ENCODE results near the gene AVEN. TPM values are rescaled to one million over a fixed set of nuclear protein-coding genes. Genes with fewer than 3 reads are reported as not detected.

The AVEN gene
- total RNA-seq, 1 donor from 2014 or later = 8.9 TPM

GRCh38 chr15:33926260-33926659 lies 112.7 kb downstream of the AVEN start:
- DNase-seq (ENCODE audit: low spot score) (peak; percentile 48), ATAC-seq (peak; percentile 95)

GRCh38 chr15:33923446-33923845 lies 115.6 kb downstream of the AVEN start:
- ATAC-seq = no peak
- DNase-seq (ENCODE audit: low spot score) = no peak

GRCh38 chr15:33915571-33916407 lies 123.2 kb downstream of the AVEN start:
- DNase-seq (ENCODE audit: low spot score) = no peak

GRCh38 chr15:33913459-33913858 lies 125.5 kb downstream of the AVEN start:
- DNase-seq (ENCODE audit: low spot score) = no peak
- no peak for ATAC-seq

More at GRCh38 chr15:33915571-33916407, 123.2 kb downstream of the AVEN start:
- no peak for ATAC-seq

- ATAC-seq = peak; percentile 37
- DNase-seq (ENCODE audit: low spot score) = no peak
Observed at GRCh38 chr15:33912326-33912725, 126.7 kb downstream of the AVEN start.

- no peak for DNase-seq (ENCODE audit: low spot score)
Observed at GRCh38 chr15:33910741-33911140, 128.3 kb downstream of the AVEN start.

GRCh38 chr15:33908406-33908805 lies 130.6 kb downstream of the AVEN start:
- ATAC-seq (no peak), DNase-seq (ENCODE audit: low spot score) (no peak)

More at GRCh38 chr15:33910741-33911140, 128.3 kb downstream of the AVEN start:
- ATAC-seq = no peak

GRCh38 chr15:33907326-33907725 lies 131.7 kb downstream of the AVEN start:
- no peak for ATAC-seq
- DNase-seq (ENCODE audit: low spot score) = no peak

GRCh38 chr15:33903661-33904060 lies 135.3 kb downstream of the AVEN start:
- DNase-seq (ENCODE audit: low spot score) (no peak), ATAC-seq (no peak)

- ATAC-seq (no peak), DNase-seq (ENCODE audit: low spot score) (no peak)
Observed at GRCh38 chr15:33902043-33902442, 137.0 kb downstream of the AVEN start.

GRCh38 chr15:33894193-33894592 lies 144.8 kb downstream of the AVEN start:
- ATAC-seq (peak; percentile 25), DNase-seq (ENCODE audit: low spot score) (no peak)

- no peak for DNase-seq (ENCODE audit: low spot score)
- no peak for ATAC-seq
Observed at GRCh38 chr15:33888176-33888575, 150.8 kb downstream of the AVEN start.

GRCh38 chr15:33882921-33883320 lies 156.1 kb downstream of the AVEN start:
- ATAC-seq (no peak), DNase-seq (ENCODE audit: low spot score) (no peak)

GRCh38 chr15:33874156-33874555 lies 164.8 kb downstream of the AVEN start:
- no peak for ATAC-seq

GRCh38 chr15:33872416-33873106 lies 166.4 kb downstream of the AVEN start:
- no peak for DNase-seq (ENCODE audit: low spot score)
- no peak for ATAC-seq

More at GRCh38 chr15:33874156-33874555, 164.8 kb downstream of the AVEN start:
- no peak for DNase-seq (ENCODE audit: low spot score)

GRCh38 chr15:33871980-33872379 lies 167.0 kb downstream of the AVEN start:
- no peak for DNase-seq (ENCODE audit: low spot score)
- no peak for ATAC-seq

- ATAC-seq = no peak
- no peak for DNase-seq (ENCODE audit: low spot score)
Observed at GRCh38 chr15:33866101-33866737, 172.8 kb downstream of the AVEN start.

GRCh38 chr15:33865416-33865815 lies 173.6 kb downstream of the AVEN start:
- DNase-seq (ENCODE audit: low spot score) (no peak), ATAC-seq (no peak)

GRCh38 chr15:33864360-33865075 lies 174.5 kb downstream of the AVEN start:
- DNase-seq (ENCODE audit: low spot score) = no peak
- ATAC-seq = no peak

GRCh38 chr15:33860754-33861153 lies 178.2 kb downstream of the AVEN start:
- no peak for ATAC-seq
- DNase-seq (ENCODE audit: low spot score) = no peak

GRCh38 chr15:33859992-33860545 lies 178.9 kb downstream of the AVEN start:
- ATAC-seq (no peak), DNase-seq (ENCODE audit: low spot score) (no peak)
